ENCODE measurements around the gene MIOS.

Gene MIOS

GRCh38 chr7:7630626-7631329 is 64.1 kb downstream of the MIOS start:
- H3K27ac ChIP-seq (ENCODE audit: low read length): no peak overlapping the region
- H3K27me3 ChIP-seq (ENCODE audit: control insufficient read depth, insufficient read depth, low read length): no peaks in the 10 kb centered on the region
- H3K36me3 ChIP-seq (ENCODE audit: control insufficient read depth, low read depth, low read length): no peaks in the 10 kb centered on the region
- no peak overlapping the region for H3K4me3 ChIP-seq (ENCODE audit: low read length)
- no peak overlapping the region for H3K9ac ChIP-seq (ENCODE audit: low read length)
- no peaks in the 10 kb centered on the region for H3K4me1 ChIP-seq (ENCODE audit: control insufficient read depth, low read depth, low read length)
- no peaks in the 10 kb centered on the region for H3K9me3 ChIP-seq (ENCODE audit: control insufficient read depth, low read depth, low read length)

GRCh38 chr7:7639421-7639820 is 72.7 kb downstream of the MIOS start:
- H3K4me1 ChIP-seq (ENCODE audit: control insufficient read depth, low read depth, low read length): peaks cover 14% of the 10 kb centered on the region
- H3K36me3 ChIP-seq (ENCODE audit: control insufficient read depth, low read depth, low read length): peaks cover 11% of the 10 kb centered on the region
- no peaks in the 10 kb centered on the region for H3K27me3 ChIP-seq (ENCODE audit: control insufficient read depth, insufficient read depth, low read length)
- H3K9me3 ChIP-seq (ENCODE audit: control insufficient read depth, low read depth, low read length): no peaks in the 10 kb centered on the region
- peak overlapping the region; percentile 88 for H3K4me3 ChIP-seq (ENCODE audit: low read length)
- H3K27ac ChIP-seq (ENCODE audit: low read length): no peak overlapping the region
- peak overlapping the region; percentile 86 for H3K9ac ChIP-seq (ENCODE audit: low read length)

GRCh38 chr7:7639847-7640220 is 73.2 kb downstream of the MIOS start:
- H3K27ac ChIP-seq (ENCODE audit: low read length): peak overlapping the region; percentile 54
- peak overlapping the region; percentile 86 for H3K9ac ChIP-seq (ENCODE audit: low read length)
- no peaks in the 10 kb centered on the region for H3K27me3 ChIP-seq (ENCODE audit: control insufficient read depth, insufficient read depth, low read length)
- H3K9me3 ChIP-seq (ENCODE audit: control insufficient read depth, low read depth, low read length): no peaks in the 10 kb centered on the region
- peak overlapping the region; percentile 88 for H3K4me3 ChIP-seq (ENCODE audit: low read length)
- peaks cover 11% of the 10 kb centered on the region for H3K36me3 ChIP-seq (ENCODE audit: control insufficient read depth, low read depth, low read length)
- peaks cover 14% of the 10 kb centered on the region for H3K4me1 ChIP-seq (ENCODE audit: control insufficient read depth, low read depth, low read length)

GRCh38 chr7:7640221-7641128 is 73.8 kb downstream of the MIOS start, which contains the start of gene UMAD1:
UMAD1 (plus strand) TSS chr7:7640752; CDS start chr7:7673372, 32,620 bp downstream.
- H3K27me3 ChIP-seq (ENCODE audit: control insufficient read depth, insufficient read depth, low read length): no peaks in the 10 kb centered on the region
- peaks cover 14% of the 10 kb centered on the region for H3K4me1 ChIP-seq (ENCODE audit: control insufficient read depth, low read depth, low read length)
- peak within 1 kb of the TSS; percentile 54 for H3K27ac ChIP-seq (ENCODE audit: low read length)

GRCh38 chr7:7641129-7641663 is 74.5 kb downstream of the MIOS start:
- Histone ChIP-seq H3K9ac (ENCODE audit: low read length) (peak overlapping the region; percentile 83), H3K4me3 (ENCODE audit: low read length) (peak overlapping the region; percentile 88), H3K27ac (ENCODE audit: low read length) (peak overlapping the region; percentile 39), H3K9me3 (ENCODE audit: control insufficient read depth, low read depth, low read length) (no peaks in the 10 kb centered on the region), H3K4me1 (ENCODE audit: control insufficient read depth, low read depth, low read length) (peaks cover 14% of the 10 kb centered on the region), H3K36me3 (ENCODE audit: control insufficient read depth, low read depth, low read length) (peaks cover 11% of the 10 kb centered on the region), H3K27me3 (ENCODE audit: control insufficient read depth, insufficient read depth, low read length) (no peaks in the 10 kb centered on the region)

More at GRCh38 chr7:7640221-7641128, 73.8 kb downstream of the MIOS start, which contains the start of gene UMAD1:
- Histone ChIP-seq H3K36me3 (ENCODE audit: control insufficient read depth, low read depth, low read length) (peaks cover 11% of the 10 kb centered on the region), H3K4me3 (ENCODE audit: low read length) (peak within 1 kb of the TSS; percentile 88), H3K9ac (ENCODE audit: low read length) (peak within 1 kb of the TSS; percentile 86), H3K9me3 (ENCODE audit: control insufficient read depth, low read depth, low read length) (no peaks in the 10 kb centered on the region)

GRCh38 chr7:7642081-7642480 is 75.4 kb downstream of the MIOS start:
- Histone ChIP-seq H3K9me3 (ENCODE audit: control insufficient read depth, low read depth, low read length) (no peaks in the 10 kb centered on the region), H3K4me3 (ENCODE audit: low read length) (peak overlapping the region; percentile 88), H3K9ac (ENCODE audit: low read length) (peak overlapping the region; percentile 83), H3K36me3 (ENCODE audit: control insufficient read depth, low read depth, low read length) (peaks cover 6% of the 10 kb centered on the region), H3K27ac (ENCODE audit: low read length) (no peak overlapping the region), H3K27me3 (ENCODE audit: control insufficient read depth, insufficient read depth, low read length) (no peaks in the 10 kb centered on the region), H3K4me1 (ENCODE audit: control insufficient read depth, low read depth, low read length) (peaks cover 14% of the 10 kb centered on the region)

- Histone ChIP-seq H3K4me1 (ENCODE audit: control insufficient read depth, low read depth, low read length) (no peaks in the 10 kb centered on the region), H3K4me3 (ENCODE audit: low read length) (no peak overlapping the region), H3K27ac (ENCODE audit: low read length) (no peak overlapping the region), H3K36me3 (ENCODE audit: control insufficient read depth, low read depth, low read length) (no peaks in the 10 kb centered on the region), H3K9me3 (ENCODE audit: control insufficient read depth, low read depth, low read length) (no peaks in the 10 kb centered on the region), H3K27me3 (ENCODE audit: control insufficient read depth, insufficient read depth, low read length) (no peaks in the 10 kb centered on the region), H3K9ac (ENCODE audit: low read length) (no peak overlapping the region)
Observed at GRCh38 chr7:7647495-7648036, 80.9 kb downstream of the MIOS start.

- Histone ChIP-seq H3K27me3 (ENCODE audit: control insufficient read depth, insufficient read depth, low read length) (no peaks in the 10 kb centered on the region), H3K9me3 (ENCODE audit: control insufficient read depth, low read depth, low read length) (no peaks in the 10 kb centered on the region), H3K9ac (ENCODE audit: low read length) (no peak overlapping the region), H3K4me1 (ENCODE audit: control insufficient read depth, low read depth, low read length) (peaks cover 4% of the 10 kb centered on the region), H3K4me3 (ENCODE audit: low read length) (no peak overlapping the region), H3K36me3 (ENCODE audit: control insufficient read depth, low read depth, low read length) (no peaks in the 10 kb centered on the region), H3K27ac (ENCODE audit: low read length) (no peak overlapping the region)
Observed at GRCh38 chr7:7650682-7651206, 84.1 kb downstream of the MIOS start.

GRCh38 chr7:7651479-7651878 is 84.8 kb downstream of the MIOS start:
- H3K4me3 ChIP-seq (ENCODE audit: low read length): no peak overlapping the region
- no peaks in the 10 kb centered on the region for H3K36me3 ChIP-seq (ENCODE audit: control insufficient read depth, low read depth, low read length)
- no peak overlapping the region for H3K9ac ChIP-seq (ENCODE audit: low read length)
- no peak overlapping the region for H3K27ac ChIP-seq (ENCODE audit: low read length)
- peaks cover 4% of the 10 kb centered on the region for H3K4me1 ChIP-seq (ENCODE audit: control insufficient read depth, low read depth, low read length)
- no peaks in the 10 kb centered on the region for H3K9me3 ChIP-seq (ENCODE audit: control insufficient read depth, low read depth, low read length)
- no peaks in the 10 kb centered on the region for H3K27me3 ChIP-seq (ENCODE audit: control insufficient read depth, insufficient read depth, low read length)

GRCh38 chr7:7652798-7653540 is 86.3 kb downstream of the MIOS start:
- Histone ChIP-seq H3K4me3 (ENCODE audit: low read length) (no peak overlapping the region), H3K4me1 (ENCODE audit: control insufficient read depth, low read depth, low read length) (peaks cover 4% of the 10 kb centered on the region), H3K9me3 (ENCODE audit: control insufficient read depth, low read depth, low read length) (no peaks in the 10 kb centered on the region), H3K9ac (ENCODE audit: low read length) (no peak overlapping the region), H3K27ac (ENCODE audit: low read length) (no peak overlapping the region), H3K36me3 (ENCODE audit: control insufficient read depth, low read depth, low read length) (no peaks in the 10 kb centered on the region), H3K27me3 (ENCODE audit: control insufficient read depth, insufficient read depth, low read length) (no peaks in the 10 kb centered on the region)
